GM18951 (cell line): Measurements from ENCODE around the gene EPHB1.

Experiments
- POLR2A ChIP-seq: IDR thresholded peaks from 4 replicates; pipeline ENCODE4 v1.6.1; 2011; ENCODE audit warnings: mild to moderate bottlenecking; ENCODE audit not compliant: insufficient read length, insufficient read depth; ENCODE audit errors: extremely low read depth
- in situ Hi-C: fragments of 300-500 bp; cut with MboI; formaldehyde crosslinking; loops from one replicate; pipeline ENCODE4 v1.12.0; 2022; ENCODE audit warnings: low sequenced_read_pairs, mixed read lengths, inconsistent platforms; ENCODE audit not compliant: unreplicated experiment

EPHB1 gene

DNA sequence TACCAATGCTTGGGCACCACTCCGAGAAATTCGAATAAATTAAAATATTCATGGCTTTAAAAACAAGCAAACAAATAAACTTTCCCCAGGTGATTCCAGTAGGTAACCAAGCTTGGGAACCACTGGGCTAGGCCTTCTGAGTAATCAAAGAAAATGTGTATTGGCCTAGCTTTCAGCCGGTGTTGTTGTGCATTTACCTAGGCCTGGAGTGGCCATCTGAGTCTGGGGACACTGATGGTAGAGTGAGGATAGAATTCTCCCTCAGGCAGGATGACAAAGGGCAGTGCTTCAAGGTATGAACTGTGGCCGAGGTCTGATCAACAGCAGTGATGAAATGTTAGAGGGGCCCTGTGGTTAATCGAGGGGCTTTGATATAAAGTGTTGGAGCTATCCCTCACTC lies 440.5 kb downstream of the EPHB1 start:
- TF ChIP-seq POLR2A, result no peak
- in situ Hi-C loops, result no loop called here

DNA sequence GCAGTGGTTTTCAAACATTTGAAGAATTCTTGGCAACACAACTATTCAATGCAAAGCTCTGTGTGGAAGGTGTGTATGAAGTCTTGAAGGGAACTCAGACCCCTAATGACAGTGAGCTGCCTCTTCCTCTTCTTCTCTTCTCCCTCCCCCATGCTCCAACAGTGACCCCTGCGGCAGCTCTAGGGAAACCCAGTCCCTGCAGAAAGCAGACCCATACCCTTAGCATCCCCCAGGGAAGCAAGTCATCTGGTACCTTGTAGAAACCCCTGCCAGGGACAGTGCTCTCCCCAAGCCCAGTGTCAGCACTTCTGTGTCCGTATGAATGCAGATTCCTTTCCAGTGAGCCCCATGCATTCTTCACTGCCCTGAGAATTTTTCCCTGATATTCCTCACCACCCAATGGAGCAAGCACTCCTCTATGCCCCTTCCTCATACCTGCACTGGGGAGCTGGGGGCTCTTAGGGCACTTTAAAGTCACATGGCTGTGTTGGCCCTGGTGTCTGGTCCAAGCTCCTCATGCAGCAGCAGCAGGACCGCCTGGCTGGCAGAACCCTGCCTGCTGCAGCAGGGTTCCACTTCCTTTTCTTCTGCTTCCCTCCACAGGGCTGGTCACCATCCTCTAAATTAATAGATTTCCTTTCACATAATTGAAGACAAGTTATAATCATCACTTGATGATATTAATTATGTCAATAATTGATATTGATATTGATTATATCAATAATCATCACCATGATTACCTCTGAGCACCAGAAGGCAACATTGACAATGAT lies 442.5 kb downstream of the EPHB1 start:
- in situ Hi-C loops, result no loop called here
- no peak for TF ChIP-seq POLR2A

DNA sequence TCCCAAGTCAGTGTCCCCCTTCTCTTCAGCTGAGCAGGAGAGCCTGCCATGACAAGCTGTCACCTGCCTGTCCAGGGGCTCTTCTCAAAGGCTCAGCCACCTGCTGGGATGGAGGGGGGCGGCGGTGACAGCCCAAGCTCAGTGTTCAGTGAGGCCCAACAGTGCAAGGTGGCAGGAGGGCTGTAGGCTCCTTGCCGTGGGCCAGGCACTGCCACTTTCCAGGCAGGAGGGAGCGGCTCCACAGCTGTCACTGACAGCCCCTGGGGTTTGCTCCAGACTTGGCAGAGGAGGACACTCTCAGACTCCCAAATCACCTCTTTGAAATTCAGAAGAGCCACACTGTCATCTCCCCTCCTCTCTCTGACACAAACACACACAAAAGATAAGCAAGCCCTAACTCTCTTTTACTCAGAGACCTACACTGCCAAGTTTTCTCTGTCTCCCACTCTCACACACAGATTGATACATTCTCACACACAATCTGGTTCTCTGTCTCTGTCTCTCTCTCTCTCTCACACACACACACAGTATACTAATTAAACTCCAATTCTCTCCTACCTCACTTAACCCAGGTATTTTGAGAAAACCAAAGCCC lies 443.3 kb downstream of the EPHB1 start:
- TF ChIP-seq POLR2A, result no peak
- in situ Hi-C loops, result no loop called here

DNA sequence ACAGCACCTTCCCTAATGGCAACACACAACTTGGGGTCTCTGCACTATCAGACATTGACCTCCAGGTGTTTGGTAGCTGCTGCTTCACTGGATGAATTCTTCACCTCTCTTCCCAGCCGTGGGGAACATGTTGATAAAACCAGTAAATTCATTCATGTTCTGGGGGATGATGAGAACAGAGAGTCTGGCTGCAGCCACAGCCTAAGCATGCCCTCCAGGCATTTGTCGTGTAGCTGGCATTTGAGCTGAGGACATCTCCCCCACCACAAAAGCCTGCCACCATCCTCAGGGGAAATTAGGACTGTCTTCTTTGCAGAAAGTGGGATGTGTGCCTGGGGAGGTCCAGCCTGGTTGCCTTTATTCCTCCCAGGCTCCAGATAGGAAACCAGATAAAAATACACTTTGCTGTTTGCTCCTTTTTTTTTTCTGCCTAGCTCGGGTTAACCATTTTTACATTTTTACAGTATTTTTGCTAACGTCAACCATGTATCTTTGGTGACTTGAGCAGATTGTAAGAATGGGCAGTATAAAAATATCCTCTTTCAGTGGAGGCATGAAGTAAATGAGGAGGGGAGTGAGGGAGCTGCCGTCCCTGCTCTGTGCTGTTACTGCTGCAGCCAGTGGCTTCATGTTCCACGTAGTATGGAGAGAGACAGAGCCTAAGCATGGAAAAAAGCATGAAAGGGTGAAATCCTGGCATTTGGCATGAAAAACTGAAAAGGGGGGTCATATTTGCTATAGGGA lies 444.0 kb downstream of the EPHB1 start:
- TF ChIP-seq POLR2A, result no peak
- in situ Hi-C loops, result no loop called here

DNA sequence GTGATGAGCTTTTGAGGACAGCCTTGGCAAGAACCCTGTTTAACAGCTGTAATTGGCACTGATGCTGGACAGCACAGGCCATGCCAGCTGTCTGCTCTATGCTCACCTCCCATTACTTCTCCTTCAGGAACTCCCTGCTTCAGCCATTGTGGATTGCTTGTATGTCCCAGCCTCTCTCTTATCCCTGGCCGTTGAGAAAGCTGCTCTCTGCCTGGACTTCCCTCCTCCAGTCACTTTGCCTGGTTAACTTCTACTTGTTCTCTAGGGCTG lies 444.5 kb downstream of the EPHB1 start:
- in situ Hi-C loops, result no loop called here
- TF ChIP-seq POLR2A, result no peak

DNA sequence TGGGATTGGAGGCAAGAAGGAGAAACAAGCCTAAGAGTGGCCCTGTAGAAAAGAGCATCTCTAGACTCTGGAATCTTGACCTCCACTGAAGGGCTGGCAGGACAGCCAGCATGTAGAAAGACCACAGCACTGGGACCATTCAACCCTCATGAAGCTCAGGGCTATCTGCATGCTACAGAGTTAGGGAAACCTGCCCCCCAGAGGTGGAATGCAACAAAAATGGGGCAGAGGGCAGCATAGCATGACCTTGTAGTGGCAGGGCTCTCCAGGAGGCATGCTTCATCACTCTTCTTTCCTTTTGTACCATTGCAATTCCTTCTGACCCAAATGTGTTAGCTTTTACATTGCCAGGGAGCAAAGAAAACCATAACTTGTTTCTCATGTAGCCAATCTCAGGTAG lies 445.4 kb downstream of the EPHB1 start:
- in situ Hi-C loops, result no loop called here
- TF ChIP-seq POLR2A, result no peak

DNA sequence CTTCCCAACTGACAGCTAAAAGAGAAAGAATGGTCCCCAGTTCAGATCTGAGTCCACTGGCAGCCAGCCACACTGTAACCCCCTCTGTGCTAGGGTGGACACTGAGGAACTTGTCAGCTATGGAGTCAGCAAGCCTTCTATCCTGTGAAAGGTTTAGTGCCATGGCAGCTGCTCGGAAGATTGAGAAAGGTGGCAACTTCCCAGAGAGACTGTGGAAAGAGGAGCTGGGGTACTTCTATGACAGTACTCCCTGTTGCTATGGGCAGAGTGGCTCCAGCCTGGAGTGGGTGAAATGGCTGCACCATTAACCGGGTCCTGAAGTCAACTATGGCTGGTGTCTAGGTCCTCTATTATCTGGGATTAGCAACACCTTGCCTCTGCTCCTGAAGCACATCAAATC lies 447.2 kb downstream of the EPHB1 start:
- in situ Hi-C loops, result no loop called here
- no peak for TF ChIP-seq POLR2A

DNA sequence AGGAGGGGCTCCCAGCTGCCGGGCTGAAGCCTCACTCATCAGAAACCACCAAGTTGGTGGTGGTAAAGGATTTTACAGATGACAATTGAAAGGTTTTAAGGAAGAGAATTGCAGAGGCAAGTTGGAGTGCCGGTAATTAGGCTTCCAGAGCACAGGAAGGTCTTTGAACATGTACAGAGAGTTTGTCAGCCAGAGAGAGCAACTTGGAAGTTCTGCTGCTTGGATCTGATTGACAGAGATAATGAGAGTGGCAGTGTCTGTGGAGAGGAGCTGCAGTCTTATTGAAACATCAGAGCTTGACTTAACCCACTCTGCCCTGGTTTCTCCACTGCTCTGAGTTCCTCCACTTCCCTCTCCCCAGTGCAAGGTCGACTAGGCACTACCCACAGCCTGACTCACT lies 448.6 kb downstream of the EPHB1 start:
- TF ChIP-seq POLR2A, result no peak
- in situ Hi-C loops, result no loop called here

DNA sequence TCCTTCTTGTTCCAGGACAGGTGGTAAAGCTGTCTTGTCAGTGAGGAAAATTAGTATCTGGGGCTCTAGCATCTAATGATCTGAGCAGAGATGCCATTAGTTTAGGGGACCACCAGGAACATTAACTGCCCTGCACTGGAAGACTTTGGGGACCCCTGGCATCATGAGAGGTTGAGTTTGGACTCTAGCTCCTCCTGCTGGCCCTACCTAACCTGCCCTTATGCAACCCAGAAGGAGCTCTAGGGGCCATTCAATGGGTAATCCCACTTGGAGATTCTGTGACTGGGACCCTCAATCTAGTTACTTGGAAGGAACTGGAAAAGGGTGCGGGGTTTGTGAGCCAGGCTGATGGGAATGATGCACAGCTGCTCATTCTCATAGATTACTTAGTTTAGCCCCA lies 451.0 kb downstream of the EPHB1 start:
- no peak for TF ChIP-seq POLR2A
- in situ Hi-C loops, result no loop called here

DNA sequence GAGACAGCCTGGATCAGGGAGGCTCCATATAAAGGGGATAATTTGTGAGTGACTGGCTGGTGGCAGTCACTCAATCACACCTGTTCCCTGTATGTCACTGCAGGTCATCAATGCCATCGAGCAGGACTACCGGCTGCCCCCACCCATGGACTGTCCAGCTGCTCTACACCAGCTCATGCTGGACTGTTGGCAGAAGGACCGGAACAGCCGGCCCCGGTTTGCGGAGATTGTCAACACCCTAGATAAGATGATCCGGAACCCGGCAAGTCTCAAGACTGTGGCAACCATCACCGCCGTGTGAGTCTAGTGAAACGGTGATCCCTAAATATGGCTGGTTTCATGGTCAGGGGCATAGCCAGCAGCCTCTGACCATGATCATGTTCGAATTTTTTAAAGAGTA lies 453.2 kb downstream of the EPHB1 start:
- TF ChIP-seq POLR2A, result no peak
- in situ Hi-C loops, result no loop called here

DNA sequence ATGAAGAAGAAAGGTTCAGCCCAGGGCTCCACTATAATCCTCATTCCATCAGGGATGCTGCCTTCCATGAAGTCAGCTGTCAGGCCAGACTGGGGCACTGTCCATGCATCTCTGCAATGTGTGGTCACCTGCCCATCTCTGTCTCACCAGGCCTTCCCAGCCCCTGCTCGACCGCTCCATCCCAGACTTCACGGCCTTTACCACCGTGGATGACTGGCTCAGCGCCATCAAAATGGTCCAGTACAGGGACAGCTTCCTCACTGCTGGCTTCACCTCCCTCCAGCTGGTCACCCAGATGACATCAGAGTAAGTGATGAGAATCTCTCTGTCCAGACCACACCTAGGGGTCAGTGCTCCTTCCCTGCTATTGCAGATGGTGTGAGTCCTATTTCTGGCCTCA lies 454.1 kb downstream of the EPHB1 start:
- TF ChIP-seq POLR2A, result no peak
- in situ Hi-C loops, result no loop called here

DNA sequence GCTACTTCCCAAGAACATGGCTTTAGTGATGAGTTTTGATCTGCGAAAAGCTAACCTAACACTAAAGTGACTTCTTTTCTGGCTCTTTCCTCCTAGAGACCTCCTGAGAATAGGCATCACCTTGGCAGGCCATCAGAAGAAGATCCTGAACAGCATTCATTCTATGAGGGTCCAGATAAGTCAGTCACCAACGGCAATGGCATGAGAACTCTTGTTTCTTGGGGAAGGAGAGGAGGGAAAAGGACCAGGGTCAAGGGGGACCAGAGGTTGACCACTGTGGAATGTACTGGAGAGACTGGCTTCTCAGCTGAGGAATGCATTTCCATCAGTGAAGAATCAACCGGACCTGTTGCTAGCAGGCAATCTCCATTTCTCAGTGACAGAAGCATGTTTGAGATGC lies 463.9 kb downstream of the EPHB1 start:
- in situ Hi-C loops, result no loop called here
- TF ChIP-seq POLR2A, result no peak

DNA sequence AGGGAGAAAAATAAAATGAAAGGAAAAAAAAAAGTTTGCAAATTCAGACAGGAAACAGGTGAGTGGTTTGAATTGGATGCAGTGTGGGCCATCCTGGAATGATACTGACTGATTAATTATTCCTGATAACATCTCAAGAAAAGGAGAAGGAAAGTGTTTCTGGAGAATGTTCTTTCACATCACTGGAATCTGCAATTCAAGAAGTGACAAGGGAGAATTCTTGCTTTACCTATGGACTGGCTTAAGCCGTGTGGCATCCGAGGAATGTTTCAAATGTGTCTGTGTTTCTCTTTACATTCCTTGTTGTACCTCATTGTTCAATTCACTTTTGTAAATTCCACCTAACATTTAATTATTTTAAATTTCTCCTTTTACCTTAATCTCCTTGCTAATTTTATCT lies 465.0 kb downstream of the EPHB1 start:
- TF ChIP-seq POLR2A, result no peak
- in situ Hi-C loops, result no loop called here

DNA sequence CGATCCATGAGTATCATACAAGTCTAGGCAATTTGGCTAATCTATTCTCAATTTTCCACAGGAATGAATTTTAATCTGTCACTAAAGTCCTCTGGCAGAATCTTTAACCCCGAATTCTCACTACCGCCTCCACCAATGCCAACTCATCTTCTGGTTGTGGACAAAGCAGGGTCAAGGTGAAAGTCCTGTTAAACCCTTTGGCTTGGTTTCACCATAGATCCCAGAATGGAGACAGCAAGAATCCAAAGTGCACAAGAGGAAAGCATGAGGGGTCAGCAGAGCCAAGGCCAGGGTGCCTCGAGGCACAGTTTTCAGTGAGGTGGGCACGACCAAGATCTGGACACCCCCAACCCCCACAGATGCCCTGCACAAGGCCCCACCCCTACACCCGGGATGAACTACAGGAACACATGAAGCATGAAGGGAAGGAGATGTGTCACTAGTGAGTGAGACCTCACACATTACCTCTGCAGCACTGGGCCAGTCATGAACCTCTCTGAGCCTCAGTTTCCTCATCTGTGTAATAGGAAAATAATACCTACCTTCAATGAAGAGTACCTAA lies 466.2 kb downstream of the EPHB1 start:
- in situ Hi-C loops, result no loop called here
- TF ChIP-seq POLR2A, result no peak
